GM23338 (cell line): ENCODE results near the gene RAPGEF5.

Source experiments
- CREB1 ChIP-seq: fragments of 250-450 bp; sonication (Bioruptor Pico); IDR thresholded peaks from 2 replicates; pipeline ENCODE4 v1.5.0; 2020; ENCODE audit warnings: low read depth, mild to moderate bottlenecking, moderate library complexity
- ETS1 ChIP-seq: IDR thresholded peaks from 2 replicates; pipeline ENCODE4 v1.6.1; 2016; ENCODE audit warnings: antibody characterized with exemption
- EZH2 ChIP-seq: fragments of 200-600 bp; sonication (generic); IDR thresholded peaks from one replicate; pipeline ENCODE4 v1.8.0; 2017; ENCODE audit warnings: antibody characterized with exemption, mild to moderate bottlenecking, low read depth; ENCODE audit not compliant: unreplicated experiment
- NANOG ChIP-seq: IDR thresholded peaks from 2 replicates; pipeline ENCODE4 v1.6.1; 2016; ENCODE audit warnings: antibody characterized with exemption, borderline replicate concordance
- POLR2AphosphoS5 ChIP-seq: IDR thresholded peaks from 2 replicates; pipeline ENCODE4 v1.6.1; 2016; ENCODE audit warnings: antibody characterized with exemption, low read depth
- TF ChIP-seq, protein P1 (sequence below), 2 experiments: fragments of 200-600 bp in 1 of 2; sonication (generic) in 1 of 2; conservative IDR thresholded peaks; 2 replicates each; pipeline versions ENCODE4 v1.5.1 to v1.6.1; 2016 to 2017; ENCODE audit warnings: antibody characterized with exemption in 2 of 2, low read depth in 2 of 2, mild to moderate bottlenecking in 2 of 2, moderate library complexity in 1 of 2
- TF ChIP-seq, protein P2 (sequence below): IDR thresholded peaks from one replicate; pipeline ENCODE4 v1.6.1; 2018; ENCODE audit warnings: antibody characterized with exemption; ENCODE audit not compliant: unreplicated experiment

- TF ChIP-seq, protein P1, sequence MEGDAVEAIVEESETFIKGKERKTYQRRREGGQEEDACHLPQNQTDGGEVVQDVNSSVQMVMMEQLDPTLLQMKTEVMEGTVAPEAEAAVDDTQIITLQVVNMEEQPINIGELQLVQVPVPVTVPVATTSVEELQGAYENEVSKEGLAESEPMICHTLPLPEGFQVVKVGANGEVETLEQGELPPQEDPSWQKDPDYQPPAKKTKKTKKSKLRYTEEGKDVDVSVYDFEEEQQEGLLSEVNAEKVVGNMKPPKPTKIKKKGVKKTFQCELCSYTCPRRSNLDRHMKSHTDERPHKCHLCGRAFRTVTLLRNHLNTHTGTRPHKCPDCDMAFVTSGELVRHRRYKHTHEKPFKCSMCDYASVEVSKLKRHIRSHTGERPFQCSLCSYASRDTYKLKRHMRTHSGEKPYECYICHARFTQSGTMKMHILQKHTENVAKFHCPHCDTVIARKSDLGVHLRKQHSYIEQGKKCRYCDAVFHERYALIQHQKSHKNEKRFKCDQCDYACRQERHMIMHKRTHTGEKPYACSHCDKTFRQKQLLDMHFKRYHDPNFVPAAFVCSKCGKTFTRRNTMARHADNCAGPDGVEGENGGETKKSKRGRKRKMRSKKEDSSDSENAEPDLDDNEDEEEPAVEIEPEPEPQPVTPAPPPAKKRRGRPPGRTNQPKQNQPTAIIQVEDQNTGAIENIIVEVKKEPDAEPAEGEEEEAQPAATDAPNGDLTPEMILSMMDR (conservative IDR thresholded peaks at IDR 0.05; ENCODE audit: low read depth in 2 of 2), result no peak
- TF ChIP-seq EZH2, result no peak
- no peak for TF ChIP-seq NANOG
- TF ChIP-seq, protein P2, sequence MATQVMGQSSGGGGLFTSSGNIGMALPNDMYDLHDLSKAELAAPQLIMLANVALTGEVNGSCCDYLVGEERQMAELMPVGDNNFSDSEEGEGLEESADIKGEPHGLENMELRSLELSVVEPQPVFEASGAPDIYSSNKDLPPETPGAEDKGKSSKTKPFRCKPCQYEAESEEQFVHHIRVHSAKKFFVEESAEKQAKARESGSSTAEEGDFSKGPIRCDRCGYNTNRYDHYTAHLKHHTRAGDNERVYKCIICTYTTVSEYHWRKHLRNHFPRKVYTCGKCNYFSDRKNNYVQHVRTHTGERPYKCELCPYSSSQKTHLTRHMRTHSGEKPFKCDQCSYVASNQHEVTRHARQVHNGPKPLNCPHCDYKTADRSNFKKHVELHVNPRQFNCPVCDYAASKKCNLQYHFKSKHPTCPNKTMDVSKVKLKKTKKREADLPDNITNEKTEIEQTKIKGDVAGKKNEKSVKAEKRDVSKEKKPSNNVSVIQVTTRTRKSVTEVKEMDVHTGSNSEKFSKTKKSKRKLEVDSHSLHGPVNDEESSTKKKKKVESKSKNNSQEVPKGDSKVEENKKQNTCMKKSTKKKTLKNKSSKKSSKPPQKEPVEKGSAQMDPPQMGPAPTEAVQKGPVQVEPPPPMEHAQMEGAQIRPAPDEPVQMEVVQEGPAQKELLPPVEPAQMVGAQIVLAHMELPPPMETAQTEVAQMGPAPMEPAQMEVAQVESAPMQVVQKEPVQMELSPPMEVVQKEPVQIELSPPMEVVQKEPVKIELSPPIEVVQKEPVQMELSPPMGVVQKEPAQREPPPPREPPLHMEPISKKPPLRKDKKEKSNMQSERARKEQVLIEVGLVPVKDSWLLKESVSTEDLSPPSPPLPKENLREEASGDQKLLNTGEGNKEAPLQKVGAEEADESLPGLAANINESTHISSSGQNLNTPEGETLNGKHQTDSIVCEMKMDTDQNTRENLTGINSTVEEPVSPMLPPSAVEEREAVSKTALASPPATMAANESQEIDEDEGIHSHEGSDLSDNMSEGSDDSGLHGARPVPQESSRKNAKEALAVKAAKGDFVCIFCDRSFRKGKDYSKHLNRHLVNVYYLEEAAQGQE, result no peak
- TF ChIP-seq POLR2AphosphoS5, result no peak
- no peak for TF ChIP-seq ETS1
- no peak for TF ChIP-seq CREB1 (CRISPR knock-in tag)
Observed at GRCh38 chr7:22129166-22129565, 227.8 kb downstream of the RAPGEF5 start.
